EH (cell line): ENCODE measurements around the gene GNAZ.

Experiments used
- DNase-seq: peaks from one replicate; pipeline ENCODE4 v3.0.0-alpha.2; 2015; ENCODE audit warnings: low read depth

GNAZ gene

GRCh38 chr22:23107487-23108248, 37.3 kb downstream of the GNAZ start:
- DNase-seq = no peak

GRCh38 chr22:23108249-23109078, 38.1 kb downstream of the GNAZ start:
- DNase-seq = no peak

DNA sequence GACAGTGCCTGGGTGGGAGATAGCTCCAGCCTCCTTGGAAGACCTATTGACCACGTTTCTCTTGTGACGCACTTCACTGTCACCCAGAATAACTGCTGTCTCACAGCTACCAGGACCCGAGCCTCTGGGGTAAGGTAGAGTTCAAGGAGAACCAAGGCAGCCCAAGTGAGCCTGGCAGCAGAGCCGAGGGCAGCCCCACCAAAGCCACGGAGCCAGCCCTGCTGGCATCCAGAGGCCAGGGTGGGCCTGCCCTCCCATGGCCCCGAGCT, 38.7 kb downstream of the GNAZ start:
- no peak for DNase-seq

- DNase-seq = no peak
Observed at GRCh38 chr22:23109441-23109978, 39.2 kb downstream of the GNAZ start.

DNA sequence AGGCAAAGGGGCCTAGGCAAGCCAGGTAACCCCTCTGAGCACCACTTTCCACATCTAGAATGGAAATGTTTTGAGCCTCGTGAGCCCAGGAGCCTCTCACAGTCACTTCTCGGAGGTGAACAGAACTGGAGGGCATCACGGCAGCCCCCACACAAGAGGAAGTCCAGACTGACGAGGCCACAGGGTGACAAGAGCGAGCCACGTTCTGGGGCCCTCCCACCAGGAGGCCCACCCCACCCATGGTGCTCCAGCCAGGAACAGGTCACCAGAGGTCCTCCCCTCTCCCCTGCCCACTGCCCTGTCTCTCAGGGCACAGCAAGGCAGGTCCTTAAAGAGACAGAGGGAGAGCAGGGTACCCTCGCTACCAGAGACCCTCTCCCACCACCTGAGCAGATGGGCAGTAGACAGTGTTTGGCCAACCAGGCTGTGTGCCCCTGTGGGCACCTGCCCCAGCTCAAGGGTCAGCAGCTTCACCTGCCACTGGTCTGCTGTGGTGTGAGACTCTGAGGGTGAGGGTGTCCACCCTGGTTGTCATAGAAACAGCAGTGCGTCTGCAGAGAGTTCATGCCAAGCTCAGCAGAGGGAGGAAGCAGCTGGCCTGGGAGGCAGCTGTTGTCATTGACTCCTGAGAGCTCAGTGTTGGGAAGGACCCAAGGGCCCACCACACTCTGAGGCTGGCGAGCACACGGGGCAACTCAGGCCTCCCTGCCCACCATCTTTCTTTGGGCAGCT, 40.0 kb downstream of the GNAZ start:
- DNase-seq = no peak

GRCh38 chr22:23110922-23111527, 40.7 kb downstream of the GNAZ start:
- no peak for DNase-seq

- DNase-seq = no peak
Observed at GRCh38 chr22:23112472-23113012, 42.2 kb downstream of the GNAZ start.

GRCh38 chr22:23113067-23113846, 42.9 kb downstream of the GNAZ start:
- DNase-seq = peak; percentile 28

DNA sequence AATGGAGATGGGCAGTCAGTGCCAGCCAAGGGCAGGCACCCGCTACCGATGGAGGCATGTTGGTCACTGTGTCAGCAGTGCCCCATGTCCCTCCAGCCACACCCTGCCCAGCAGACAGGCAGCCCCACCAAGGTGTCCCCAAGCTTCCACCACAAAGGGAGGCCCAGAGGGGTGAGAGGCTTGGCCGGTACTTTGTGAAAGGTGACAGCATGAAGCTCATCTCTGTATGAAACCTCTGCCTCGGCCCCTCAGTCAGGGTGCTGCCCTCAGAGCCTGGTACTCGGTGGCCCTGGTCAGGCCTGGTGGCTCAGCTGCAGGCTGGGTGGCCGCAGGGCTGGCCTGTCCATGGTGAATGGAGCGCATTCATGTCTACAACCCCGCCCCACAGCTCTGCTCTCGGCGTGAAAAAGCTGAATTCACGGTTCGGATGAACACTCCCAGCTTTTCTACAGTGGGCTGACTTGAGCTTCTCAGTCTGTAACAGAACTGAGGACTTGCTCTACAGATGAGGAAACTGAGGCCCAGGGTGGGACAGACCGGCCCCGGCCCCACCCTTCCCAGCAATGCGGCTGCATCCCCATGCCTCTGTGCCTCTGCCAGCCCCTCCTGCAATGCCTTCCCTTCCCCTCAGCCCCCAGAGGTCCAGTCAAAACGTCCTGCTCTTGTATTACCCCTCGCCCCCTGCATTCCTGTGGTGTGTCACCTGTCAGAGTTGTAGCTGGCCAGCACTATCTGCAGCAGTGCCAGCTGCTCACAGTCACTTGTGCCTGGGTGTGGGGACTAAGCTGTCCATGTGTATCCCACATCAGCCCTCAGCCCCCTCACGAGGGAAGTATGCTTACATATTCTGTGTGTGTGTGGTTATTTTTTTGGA, 43.8 kb downstream of the GNAZ start:
- DNase-seq = no peak

DNA sequence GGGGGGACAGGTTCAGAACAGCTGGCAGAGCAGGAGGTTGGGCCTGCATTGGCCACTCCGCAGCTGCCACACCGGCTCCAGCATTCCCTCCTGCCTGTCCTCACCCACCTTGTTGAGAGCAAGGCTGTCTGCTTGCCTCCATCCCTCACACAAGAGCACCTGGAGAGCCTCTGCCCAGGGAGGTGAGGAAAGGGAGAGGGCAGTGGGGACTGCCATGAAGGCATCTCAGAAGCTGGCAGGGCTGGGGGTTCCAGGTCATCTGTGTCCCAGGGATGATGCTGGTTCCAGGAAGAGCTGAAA, 44.4 kb downstream of the GNAZ start:
- no peak for DNase-seq

DNA sequence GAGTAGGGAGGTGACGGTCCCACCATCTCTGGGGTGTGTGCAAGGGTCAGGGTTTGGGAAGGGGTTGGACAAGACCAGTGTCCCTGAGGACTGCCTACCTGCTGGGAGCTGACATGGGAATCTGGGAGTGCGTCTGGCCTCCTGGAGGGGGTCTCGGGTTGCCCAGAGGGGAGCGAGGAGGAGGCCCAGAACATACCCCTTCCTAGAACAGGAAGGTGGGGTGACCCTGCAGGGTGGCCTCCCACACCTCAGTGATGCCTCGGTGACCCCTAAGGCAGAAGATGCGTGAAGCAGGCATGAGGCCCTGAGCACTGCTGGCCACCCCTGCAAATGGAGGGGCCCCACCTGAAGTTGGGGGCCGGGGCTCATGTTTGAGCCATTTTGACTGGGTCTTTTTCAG, 45.0 kb downstream of the GNAZ start:
- no peak for DNase-seq

DNA sequence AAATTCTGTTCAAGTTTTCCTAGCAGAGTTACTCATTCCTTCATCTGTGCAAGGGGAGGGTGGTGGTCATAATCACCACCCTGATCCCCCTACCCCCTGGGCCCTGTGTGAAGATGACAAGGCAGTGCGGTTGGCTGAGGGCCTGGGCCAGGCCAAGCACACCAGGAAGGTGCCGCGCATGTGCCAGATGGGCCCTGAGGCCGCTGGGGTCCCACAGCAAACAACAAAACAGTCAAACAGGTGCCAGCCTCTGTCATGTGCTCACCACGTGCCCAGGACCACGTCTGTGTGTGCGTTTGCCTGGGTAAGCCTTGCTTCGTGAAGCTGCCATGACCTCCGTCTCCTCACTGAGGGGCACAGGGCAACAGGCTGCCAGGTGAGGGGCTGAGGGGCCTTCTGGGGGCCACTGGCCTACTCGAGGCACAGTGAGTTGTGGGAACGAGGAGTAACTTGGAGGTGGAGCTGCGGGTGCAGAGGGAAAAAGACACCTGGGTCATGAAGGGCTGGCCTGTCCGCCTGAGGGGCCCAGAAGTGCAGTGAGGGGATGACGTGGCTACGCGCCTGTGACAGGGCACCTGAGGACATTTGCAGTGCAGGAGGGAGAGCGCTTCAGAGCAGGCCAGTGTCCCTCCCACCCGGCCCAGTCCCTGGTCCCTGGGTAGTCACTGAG, 45.6 kb downstream of the GNAZ start:
- DNase-seq = no peak

DNA sequence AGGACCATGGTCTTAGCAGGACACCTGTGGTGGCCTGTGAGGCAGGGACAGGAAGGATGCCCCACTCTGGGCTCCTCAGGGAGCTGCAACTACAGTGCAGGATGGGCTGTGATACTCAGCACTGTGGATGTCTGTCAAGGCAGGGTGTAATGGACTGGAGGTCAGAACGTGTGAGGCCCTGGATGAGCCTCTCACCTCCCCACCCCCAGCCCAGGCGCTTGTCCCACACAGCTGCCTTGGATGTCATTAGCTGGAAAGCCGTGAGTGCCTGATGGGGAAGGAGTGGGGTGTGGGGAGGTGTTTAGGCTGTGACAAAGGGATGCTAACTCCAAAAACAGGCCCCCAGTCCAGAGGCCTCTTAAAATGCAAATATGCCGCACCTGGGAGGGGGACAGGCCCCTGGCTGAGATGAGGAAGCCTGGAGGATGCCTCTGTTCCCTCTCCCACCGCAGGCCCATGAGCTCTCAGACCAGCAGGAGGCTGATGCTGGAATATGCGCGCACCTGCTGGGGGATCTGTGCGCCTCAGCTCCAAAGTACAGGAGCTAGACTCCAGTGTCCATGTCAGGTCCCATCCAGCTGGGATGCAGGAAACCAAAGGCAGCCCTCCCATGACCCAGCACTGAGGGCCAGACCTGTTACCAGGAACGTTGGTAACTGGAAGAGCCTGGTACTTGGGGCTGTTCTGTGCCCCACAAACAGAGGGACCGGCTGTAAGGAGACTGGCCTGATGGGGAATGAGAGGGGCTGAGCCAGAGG, 46.4 kb downstream of the GNAZ start:
- DNase-seq = no peak

DNA sequence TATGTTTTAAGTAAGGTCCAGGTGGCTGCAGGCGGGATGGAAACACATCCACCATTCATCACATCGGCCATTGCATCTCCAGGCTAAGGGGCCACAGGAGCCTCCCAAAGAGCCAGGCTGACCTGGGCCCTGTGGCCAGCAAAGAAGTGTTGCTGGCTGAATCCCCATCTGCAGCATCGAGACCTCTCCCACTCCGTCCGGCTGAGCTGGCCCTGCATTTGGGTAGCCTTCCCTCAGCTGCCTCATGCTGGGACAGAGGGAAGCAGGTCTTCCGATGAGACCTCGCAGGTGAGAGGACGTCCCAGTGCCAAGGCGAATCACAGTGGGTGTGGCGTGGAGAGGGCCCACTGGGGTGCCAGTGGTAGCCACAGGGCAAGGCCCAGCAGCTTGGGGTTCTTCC, 47.0 kb downstream of the GNAZ start:
- no peak for DNase-seq

DNA sequence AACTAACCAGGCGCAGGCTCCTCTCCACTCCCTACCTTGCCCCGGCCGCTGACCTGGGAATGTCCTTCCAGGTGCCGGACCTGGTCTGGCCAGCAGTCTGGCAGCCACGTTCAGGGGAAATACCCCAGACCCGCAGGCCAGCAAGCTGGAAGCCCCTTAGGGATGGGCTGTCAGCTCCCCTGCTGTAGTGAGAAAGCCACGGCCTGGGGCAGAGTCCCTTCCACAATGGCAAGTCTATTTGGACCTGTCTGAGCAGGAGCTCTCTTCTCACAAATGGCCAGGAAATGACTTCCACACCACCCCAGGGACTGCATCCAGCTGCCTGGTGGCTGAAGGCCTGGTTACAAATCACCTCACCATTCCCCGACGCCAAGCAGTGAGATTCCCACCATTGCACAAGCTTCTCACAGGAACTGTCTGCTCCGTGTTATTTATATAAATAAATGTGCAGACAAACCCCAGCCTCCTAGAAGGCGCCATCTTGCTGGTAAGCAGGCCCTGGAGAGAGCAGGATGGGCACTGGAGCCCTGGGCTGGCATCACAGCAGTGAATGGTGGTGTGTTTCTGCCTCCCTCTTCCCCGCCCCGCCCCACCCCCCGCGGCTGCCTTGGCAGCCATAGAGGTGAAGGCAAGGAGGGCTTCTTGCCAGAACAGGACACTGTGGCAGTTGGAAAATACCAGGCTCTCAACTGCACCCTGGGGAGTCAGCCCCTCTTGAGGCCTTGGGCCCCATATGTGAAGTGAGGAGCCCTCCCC, 47.8 kb downstream of the GNAZ start:
- DNase-seq = no peak

GRCh38 chr22:23118647-23119493, 48.6 kb downstream of the GNAZ start:
- DNase-seq = no peak
